PC-3 (cell line): ENCODE measurements around the gene CMTM7. TPM values are rescaled to one million over a fixed set of nuclear protein-coding genes. Genes with fewer than 3 reads are reported as not detected.

Experiments
- ATAC-seq: fragments of 200-7000 bp; cut with Tn5 transposase; 2 replicates; pipeline ENCODE4 v1.9.1; 2020; ENCODE audit warnings: mild to moderate bottlenecking, moderate library complexity
- BruUV-seq: library from RNA; stranded (reverse); fragments of 400-500 nt; replicated peaks from 2 replicates; lab custom pipeline; 2021; lab: Mats Ljungman, UMichigan
- CTCF ChIA-PET: fragments of 300-600 bp; sonication (Branson Sonifier 250); formaldehyde crosslinking; loops from one replicate; lab custom pipeline; 2022; ENCODE audit warnings: antibody characterized with exemption; lab: Charles Lee
- POLR2A ChIA-PET: fragments of 300-600 bp; sonication (Branson Sonifier 250); formaldehyde crosslinking; loops from one replicate; lab custom pipeline; 2022; ENCODE audit warnings: antibody characterized with exemption; ENCODE audit not compliant: unreplicated experiment; lab: Charles Lee
- DNase-seq: peaks from one replicate; pipeline ENCODE4 v3.0.0-alpha.2; 2015
- H2AFZ ChIP-seq: fragments of 300-600 bp; sonication (generic); 2 replicates; pipeline ENCODE4 v1.6.0; 2016; ENCODE audit warnings: antibody characterized with exemption, low read length
- H3F3A ChIP-seq: fragments of 300-600 bp; sonication (generic); one replicate; pipeline ENCODE4 v1.6.0; 2017; ENCODE audit warnings: antibody characterized with exemption, low read length, control low read depth, mild to moderate bottlenecking; ENCODE audit not compliant: unreplicated experiment
- H3K27ac ChIP-seq: fragments of 300-600 bp; sonication (generic); 2 replicates; pipeline ENCODE4 v1.5.1; 2016; ENCODE audit warnings: mild to moderate bottlenecking, low read length
- H3K27me3 ChIP-seq: fragments of 300-600 bp; sonication (generic); 2 replicates; pipeline ENCODE4 v1.6.1; 2016; ENCODE audit warnings: low read length, mixed read lengths
- H3K36me3 ChIP-seq: fragments of 300-600 bp; sonication (generic); 2 replicates; pipeline ENCODE4 v1.6.1; 2016; ENCODE audit warnings: low read depth, mixed run types, low read length, mixed read lengths
- H3K4me1 ChIP-seq: fragments of 300-600 bp; sonication (generic); 2 replicates; pipeline ENCODE4 v1.5.1; 2016; ENCODE audit warnings: low read length; ENCODE audit not compliant: insufficient read depth
- H3K4me2 ChIP-seq: fragments of 300-600 bp; sonication (generic); 2 replicates; pipeline ENCODE4 v1.6.0; 2016; ENCODE audit warnings: low read length
- H3K4me3 ChIP-seq: fragments of 300-600 bp; sonication (generic); 2 replicates; pipeline ENCODE4 v1.5.1; 2016; ENCODE audit warnings: mild to moderate bottlenecking, low read length, mixed read lengths
- H3K79me2 ChIP-seq: fragments of 300-600 bp; sonication (generic); 2 replicates; pipeline ENCODE4 v1.6.1; 2017; ENCODE audit warnings: low read length, mixed read lengths
- H3K9ac ChIP-seq: fragments of 300-600 bp; sonication (generic); 2 replicates; pipeline ENCODE4 v1.6.0; 2016; ENCODE audit warnings: mild to moderate bottlenecking, low read length
- H3K9me2 ChIP-seq: fragments of 300-600 bp; sonication (generic); replicated peaks from 2 replicates; pipeline ENCODE4 v1.6.1; 2016; ENCODE audit warnings: mixed run types, low read length, mixed read lengths
- H3K9me3 ChIP-seq: fragments of 300-600 bp; sonication (generic); 2 replicates; pipeline ENCODE4 v1.6.1; 2016; ENCODE audit warnings: low read length, mixed read lengths
- H4K20me1 ChIP-seq: fragments of 300-600 bp; sonication (generic); 2 replicates; pipeline ENCODE4 v1.6.1; 2016; ENCODE audit warnings: low read length, mixed read lengths
- CTCF ChIP-seq: fragments of 300-600 bp; sonication (generic); conservative IDR thresholded peaks from 2 replicates; pipeline ENCODE4 v1.5.1; 2017; ENCODE audit warnings: antibody characterized with exemption, low read depth, mild to moderate bottlenecking, low read length
- EZH2 ChIP-seq: fragments of 300-600 bp; sonication (generic); IDR thresholded peaks from one replicate; pipeline ENCODE4 v1.6.1; 2017; ENCODE audit warnings: antibody characterized with exemption, mild to moderate bottlenecking, low read length; ENCODE audit not compliant: unreplicated experiment
- EZH2phosphoT487 ChIP-seq: fragments of 300-600 bp; sonication (generic); IDR thresholded peaks from 2 replicates; pipeline ENCODE4 v1.6.1; 2018; ENCODE audit warnings: mild to moderate bottlenecking, antibody characterized with exemption, low read length, borderline replicate concordance
- intact Hi-C: fragments of 100-400 bp; cut with micrococcal nuclease; formaldehyde crosslinking; loops from 2 replicates; pipeline ENCODE4 v1.9.0; 2023
- total RNA-seq: library from RNA; depleted of rRNA; stranded (reverse); fragments of >200 nt; gene quantifications from 2 replicates; pipeline ENCODE4 v1.2.3, GENCODE V29; 2014

CMTM7 gene
- total RNA-seq, 1 experiment from 2014 or later, result 37.1 TPM

- Histone ChIP-seq H3K79me2 (peaks cover 98% of the 10 kb centered on the region), H3K9me2 (no peaks in the 10 kb centered on the region), H4K20me1 (0 out of 2 replicates have a peak, but pooled peaks cover 4% of the 10 kb centered on the region), H3K4me1 (peaks cover 5% of the 10 kb centered on the region), H3F3A (no peaks in the 10 kb centered on the region), H2AFZ (no peak overlapping the region), H3K27ac (no peak overlapping the region), H3K4me3 (no peak overlapping the region), H3K27me3 (no peaks in the 10 kb centered on the region), H3K9ac (no peak overlapping the region), H3K4me2 (no peak overlapping the region), H3K36me3 (peaks cover 9% of the 10 kb centered on the region; the same call in 1 of the 2 replicates), H3K9me3 (no peaks in the 10 kb centered on the region)
- no peak for TF ChIP-seq CTCF
- TF ChIP-seq EZH2phosphoT487, result no peak
- TF ChIP-seq EZH2, result no peak
- no peak for ATAC-seq
- intact Hi-C loops, result no loop called here
- no TSS peak for BruUV-seq
- DNase-seq, result no peak
- CTCF ChIA-PET, result interaction anchor here (0.6 kb wide), 1 partner anchor 158 kb away, joined by 3 read pairs; no protein-coding TSS in a partner anchor
- POLR2A ChIA-PET, result no interaction called here
Measured at GRCh38 chr3:32406486-32407408, 15.1 kb downstream of the CMTM7 start.

GRCh38 chr3:32410367-32411246 is 19.0 kb downstream of the CMTM7 start:
- POLR2A ChIA-PET, result no interaction called here
- H3K9ac ChIP-seq, result no peak overlapping the region
- peaks cover 98% of the 10 kb centered on the region for H3K79me2 ChIP-seq
- BruUV-seq, result no TSS peak
- intact Hi-C loops, result no loop called here
- H2AFZ ChIP-seq, result no peak overlapping the region
- no peaks in the 10 kb centered on the region for H3F3A ChIP-seq
- no peaks in the 10 kb centered on the region for H3K9me3 ChIP-seq
- no peak overlapping the region for H3K4me3 ChIP-seq
- H3K36me3 ChIP-seq, result peaks cover 3% of the 10 kb centered on the region; the same call in 1 of the 2 replicates
- CTCF ChIA-PET, result no interaction called here
- H3K4me2 ChIP-seq, result no peak overlapping the region
- no peak for DNase-seq
- no peak for TF ChIP-seq EZH2phosphoT487
- TF ChIP-seq EZH2, result no peak
- TF ChIP-seq CTCF, result no peak
- H4K20me1 ChIP-seq, result 0 out of 2 replicates have a peak, but pooled peaks cover 4% of the 10 kb centered on the region
- peaks cover 16% of the 10 kb centered on the region for H3K4me1 ChIP-seq
- no peaks in the 10 kb centered on the region for H3K27me3 ChIP-seq
- no peaks in the 10 kb centered on the region for H3K9me2 ChIP-seq
- no peak for ATAC-seq
- H3K27ac ChIP-seq, result no peak overlapping the region
